ENCODE data around the gene SIM1.
"Not testable (repeated sequence)": the region's sequence is repeated elsewhere in the genome, so short reads cannot be mapped to it uniquely, and the experiment has no call there.

Gene SIM1

GRCh38 chr6:100382031-100382430 lies 82.7 kb downstream of the SIM1 start:
- H3K4me3 ChIP-seq (ENCODE audit: low read length), result no peak overlapping the region
- TF ChIP-seq ZNF274 (IDR thresholded peaks at IDR 0.05; ENCODE audit: low read depth, low read length), result no peak

- no peak for TF ChIP-seq ZNF274 (IDR thresholded peaks at IDR 0.05; ENCODE audit: low read depth, low read length)
Observed at GRCh38 chr6:100381111-100381510, 83.6 kb downstream of the SIM1 start.

GRCh38 chr6:100379386-100379785 lies 85.3 kb downstream of the SIM1 start:
- H3K4me3 ChIP-seq (ENCODE audit: low read length), result no peak overlapping the region
- TF ChIP-seq ZNF274 (IDR thresholded peaks at IDR 0.05; ENCODE audit: low read depth, low read length), result no peak

More at GRCh38 chr6:100381111-100381510, 83.6 kb downstream of the SIM1 start:
- H3K4me3 ChIP-seq (ENCODE audit: low read length), result no peak overlapping the region

- H3K4me3 ChIP-seq (ENCODE audit: low read length), result no peak overlapping the region
- TF ChIP-seq ZNF274 (IDR thresholded peaks at IDR 0.05; ENCODE audit: low read depth, low read length), result no peak
Observed at GRCh38 chr6:100378576-100378975, 86.1 kb downstream of the SIM1 start.

- no peak for TF ChIP-seq ZNF274 (IDR thresholded peaks at IDR 0.05; ENCODE audit: low read depth, low read length)
- no peak overlapping the region for H3K4me3 ChIP-seq (ENCODE audit: low read length)
Observed at GRCh38 chr6:100376103-100376502, 88.6 kb downstream of the SIM1 start.

GRCh38 chr6:100372326-100373091 lies 92.2 kb downstream of the SIM1 start:
- no peak for TF ChIP-seq ZNF274 (IDR thresholded peaks at IDR 0.05; ENCODE audit: low read depth, low read length)
- H3K4me3 ChIP-seq (ENCODE audit: low read length), result no peak overlapping the region

- H3K4me3 ChIP-seq (ENCODE audit: low read length), result no peak overlapping the region
- TF ChIP-seq ZNF274 (IDR thresholded peaks at IDR 0.05; ENCODE audit: low read depth, low read length), result no peak
Observed at GRCh38 chr6:100371591-100371990, 93.1 kb downstream of the SIM1 start.

GRCh38 chr6:100370265-100370664 lies 94.5 kb downstream of the SIM1 start:
- no peak overlapping the region for H3K4me3 ChIP-seq (ENCODE audit: low read length)
- no peak for TF ChIP-seq ZNF274 (IDR thresholded peaks at IDR 0.05; ENCODE audit: low read depth, low read length)

GRCh38 chr6:100366419-100366818 lies 98.3 kb downstream of the SIM1 start:
- no peak overlapping the region for H3K4me3 ChIP-seq (ENCODE audit: low read length)
- TF ChIP-seq ZNF274 (IDR thresholded peaks at IDR 0.05; ENCODE audit: low read depth, low read length), result no peak

GRCh38 chr6:100363651-100364050 lies 101.1 kb downstream of the SIM1 start:
- TF ChIP-seq ZNF274 (IDR thresholded peaks at IDR 0.05; ENCODE audit: low read depth, low read length), result no peak
- no peak overlapping the region for H3K4me3 ChIP-seq (ENCODE audit: low read length)

GRCh38 chr6:100354736-100355641 lies 109.7 kb downstream of the SIM1 start:
- H3K4me3 ChIP-seq (ENCODE audit: low read length), result not testable (repeated sequence)

- no peak for TF ChIP-seq ZNF274 (IDR thresholded peaks at IDR 0.05; ENCODE audit: low read depth, low read length)
- H3K4me3 ChIP-seq (ENCODE audit: low read length), result no peak overlapping the region
Observed at GRCh38 chr6:100353276-100354015, 111.3 kb downstream of the SIM1 start.

- no peak overlapping the region for H3K4me3 ChIP-seq (ENCODE audit: low read length)
Observed at GRCh38 chr6:100350139-100350538, 114.6 kb downstream of the SIM1 start.

GRCh38 chr6:100349366-100349765 lies 115.4 kb downstream of the SIM1 start:
- no peak for TF ChIP-seq ZNF274 (IDR thresholded peaks at IDR 0.05; ENCODE audit: low read depth, low read length)
- H3K4me3 ChIP-seq (ENCODE audit: low read length), result no peak overlapping the region

More at GRCh38 chr6:100350139-100350538, 114.6 kb downstream of the SIM1 start:
- no peak for TF ChIP-seq ZNF274 (IDR thresholded peaks at IDR 0.05; ENCODE audit: low read depth, low read length)
